HuH-7 (cell line): ENCODE data around the gene CHCHD3.

Source experiments
- DNase-seq: peaks from one replicate; pipeline ENCODE4 v3.0.0; 2011; ENCODE audit warnings: low spot score

The CHCHD3 gene

GRCh38 chr7:132861940-132862554 lies 219.8 kb downstream of the CHCHD3 start:
- no peak for DNase-seq

- no peak for DNase-seq
Observed at GRCh38 chr7:132861424-132861823, 220.5 kb downstream of the CHCHD3 start.

GRCh38 chr7:132859199-132859598 lies 222.7 kb downstream of the CHCHD3 start:
- DNase-seq, result no peak

- no peak for DNase-seq
Observed at GRCh38 chr7:132858760-132859159, 223.1 kb downstream of the CHCHD3 start.

- no peak for DNase-seq
Observed at GRCh38 chr7:132858251-132858650, 223.6 kb downstream of the CHCHD3 start.

GRCh38 chr7:132857703-132858102 lies 224.2 kb downstream of the CHCHD3 start:
- no peak for DNase-seq

GRCh38 chr7:132857031-132857430 lies 224.9 kb downstream of the CHCHD3 start:
- DNase-seq, result no peak

- no peak for DNase-seq
Observed at GRCh38 chr7:132856416-132856815, 225.5 kb downstream of the CHCHD3 start.

- DNase-seq, result no peak
Observed at GRCh38 chr7:132855901-132856300, 226.0 kb downstream of the CHCHD3 start.

GRCh38 chr7:132854238-132854637 lies 227.7 kb downstream of the CHCHD3 start:
- DNase-seq, result no peak

GRCh38 chr7:132847376-132847775 lies 234.5 kb downstream of the CHCHD3 start:
- DNase-seq, result no peak

GRCh38 chr7:132846086-132846485 lies 235.8 kb downstream of the CHCHD3 start:
- DNase-seq, result no peak

GRCh38 chr7:132842478-132842877 lies 239.4 kb downstream of the CHCHD3 start:
- no peak for DNase-seq

- no peak for DNase-seq
Observed at GRCh38 chr7:132840199-132840598, 241.7 kb downstream of the CHCHD3 start.

GRCh38 chr7:132838313-132838712 lies 243.6 kb downstream of the CHCHD3 start:
- DNase-seq, result no peak

- no peak for DNase-seq
Observed at GRCh38 chr7:132837529-132837928, 244.4 kb downstream of the CHCHD3 start.

- DNase-seq, result no peak
Observed at GRCh38 chr7:132836746-132837145, 245.1 kb downstream of the CHCHD3 start.

- no peak for DNase-seq
Observed at GRCh38 chr7:132830941-132831340, 250.9 kb downstream of the CHCHD3 start.

- DNase-seq, result no peak
Observed at GRCh38 chr7:132828502-132828901, 253.4 kb downstream of the CHCHD3 start.

- DNase-seq, result no peak
Observed at GRCh38 chr7:132825932-132826835, 255.7 kb downstream of the CHCHD3 start.

GRCh38 chr7:132825222-132825621 lies 256.7 kb downstream of the CHCHD3 start:
- no peak for DNase-seq

GRCh38 chr7:132819648-132820047 lies 262.2 kb downstream of the CHCHD3 start:
- no peak for DNase-seq

GRCh38 chr7:132817949-132818348 lies 263.9 kb downstream of the CHCHD3 start:
- no peak for DNase-seq
